Activated effector memory CD4-positive, alpha-beta T cell treated with Interleukin-2 at 50 U/mL for 16 hours (primary cell): ENCODE data around the gene WNT10A.
"Not testable (repeated sequence)": the region's sequence is repeated elsewhere in the genome, so short reads cannot be mapped to it uniquely, and the experiment has no call there.

Source experiments
- DNase-seq: peaks from one replicate; pipeline ENCODE4 v3.0.0-alpha.2; 2020

Gene WNT10A

DNA sequence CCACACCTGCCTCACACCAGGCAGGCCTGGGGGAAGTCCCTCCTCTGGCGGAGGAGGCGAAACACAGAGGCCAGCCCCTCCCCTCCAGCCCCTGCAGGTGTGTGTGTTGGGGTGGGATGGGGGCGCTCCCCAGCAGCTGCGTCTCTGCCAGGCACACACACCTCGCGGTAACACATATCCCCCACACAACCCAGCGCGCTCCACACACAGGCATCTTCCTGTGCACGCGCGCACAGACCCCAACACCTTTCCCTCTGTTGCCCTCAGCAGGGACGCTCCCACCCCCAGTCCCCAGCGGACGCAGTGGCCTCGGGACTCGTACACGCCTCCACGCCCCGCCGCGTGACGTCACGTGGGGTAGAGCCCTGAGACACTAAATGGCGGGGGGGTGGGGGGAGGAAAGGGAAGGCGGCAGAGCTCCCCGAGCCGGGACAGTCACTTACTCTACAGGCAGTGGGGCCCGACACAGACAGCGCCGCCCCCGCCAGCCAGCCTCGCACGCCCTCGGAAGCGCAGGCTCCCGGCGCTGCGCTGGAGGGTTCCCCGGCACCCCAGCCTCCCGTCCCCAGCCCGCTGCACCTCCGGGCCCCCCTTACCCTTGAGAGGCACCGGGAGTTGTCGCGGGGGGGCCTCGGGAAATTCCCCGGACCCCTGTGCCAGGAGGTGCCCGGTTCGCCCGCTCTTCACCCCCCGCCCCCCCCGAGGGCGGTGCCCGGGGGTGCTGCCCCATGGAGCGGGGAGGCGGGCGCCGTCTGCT is at the start of gene WNT10A:
Gene WNT10A, plus strand, starts transcription at position 751 of the 757 bp plus-strand sequence. CDS start 144 bp downstream, outside the sequence.
- peak; percentile 77 for DNase-seq

DNA sequence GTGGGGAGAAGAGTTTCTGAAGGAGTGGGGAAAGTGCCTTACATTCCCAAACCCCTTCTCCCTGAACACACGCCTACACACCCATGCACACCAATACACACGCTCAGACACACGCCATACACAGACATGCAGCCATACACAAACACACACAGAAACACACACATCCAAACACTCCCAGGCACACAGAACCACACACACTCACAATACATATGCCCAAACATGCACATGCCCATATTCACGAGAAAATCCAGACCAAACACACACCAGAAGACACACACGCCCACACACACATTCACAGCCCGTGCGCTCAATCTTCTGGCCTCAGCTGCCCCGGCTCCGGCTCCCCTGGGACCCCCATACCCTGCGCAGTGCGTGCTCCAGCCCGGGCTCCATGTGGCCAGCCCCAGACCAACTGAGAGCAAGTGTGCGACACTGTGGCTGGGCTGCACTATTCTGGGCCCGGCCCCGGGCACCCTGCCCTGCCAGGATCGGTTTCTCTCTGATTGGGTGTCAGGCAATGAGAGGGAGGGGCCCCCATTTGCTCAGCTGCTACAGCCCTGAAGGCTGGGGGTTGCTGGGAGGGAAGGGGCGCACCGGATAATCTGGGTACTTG is 49.2 kb upstream of the WNT10A start, which contains the start of gene PRKAG3:
Gene PRKAG3, minus strand, starts transcription at position 426 of the 613 bp plus-strand sequence.
- DNase-seq: no peak

DNA sequence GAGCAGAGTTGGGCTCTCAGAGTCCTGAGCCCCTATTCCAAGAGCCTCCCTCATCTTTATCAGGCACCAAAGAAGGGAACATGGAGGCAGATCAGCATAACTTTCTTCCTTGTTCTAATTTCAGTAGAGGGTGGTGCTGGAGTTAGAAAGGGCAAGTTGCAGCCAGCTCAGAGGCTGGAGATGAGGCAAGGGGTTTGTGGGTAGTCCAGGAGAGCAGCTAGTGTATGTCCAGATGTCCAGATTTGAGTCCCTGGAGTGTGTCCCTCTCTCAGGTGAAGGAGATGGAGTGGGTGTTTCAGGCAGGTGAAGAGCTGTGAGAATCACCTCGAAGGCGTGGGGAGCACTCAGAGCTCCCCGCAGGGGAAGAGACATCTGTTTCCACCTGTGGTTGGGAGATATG is 48.6 kb upstream of the WNT10A start:
- DNase-seq: no peak

DNA sequence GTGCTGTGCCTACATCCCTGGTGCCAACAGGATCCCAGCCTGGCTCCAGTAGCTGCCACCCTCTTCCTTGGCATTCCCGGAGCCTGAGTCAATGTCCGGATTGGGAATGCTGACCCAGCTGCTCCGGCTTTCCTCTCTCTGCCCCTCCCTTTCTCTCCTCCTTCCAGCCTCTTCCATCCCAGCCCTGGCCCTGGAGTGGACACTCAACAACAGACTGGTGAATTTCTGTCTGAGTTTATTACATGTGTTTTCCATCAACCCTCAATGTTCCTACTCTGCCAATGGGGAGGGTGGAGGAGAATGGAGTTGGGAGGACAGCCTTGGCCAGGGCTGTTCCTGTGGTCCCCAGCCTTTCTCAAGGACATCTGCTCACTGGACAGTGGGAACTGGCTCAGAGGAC is 48.1 kb upstream of the WNT10A start:
- no peak for DNase-seq

DNA sequence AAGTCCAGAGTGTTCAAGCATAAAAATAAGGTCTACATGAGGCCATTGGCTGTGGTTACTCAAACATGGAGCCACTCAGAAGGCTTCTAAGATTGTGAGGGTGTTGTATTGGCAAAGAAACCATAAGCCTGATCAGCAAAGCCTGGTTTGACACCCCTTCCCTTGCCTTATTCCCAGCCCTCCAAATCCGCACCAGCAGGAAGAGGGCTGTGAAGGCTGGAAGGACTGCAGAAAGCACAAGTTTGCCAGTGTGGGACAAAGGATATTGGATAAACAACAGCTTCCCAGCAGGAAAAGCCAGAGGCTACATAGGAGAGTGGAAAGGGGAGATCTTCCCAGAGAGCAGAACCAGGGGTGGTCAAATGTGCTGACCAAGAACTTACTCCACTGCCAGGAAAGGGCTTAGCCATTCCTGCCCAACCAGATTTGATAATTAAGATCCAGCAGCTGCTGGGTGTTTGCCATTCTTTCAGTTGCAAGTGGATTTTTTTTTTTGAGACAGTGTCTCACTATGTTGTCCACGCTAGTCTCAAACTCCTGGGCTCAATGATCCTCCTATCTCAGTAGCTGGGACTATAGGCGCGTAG is 47.5 kb upstream of the WNT10A start:
- no peak for DNase-seq

DNA sequence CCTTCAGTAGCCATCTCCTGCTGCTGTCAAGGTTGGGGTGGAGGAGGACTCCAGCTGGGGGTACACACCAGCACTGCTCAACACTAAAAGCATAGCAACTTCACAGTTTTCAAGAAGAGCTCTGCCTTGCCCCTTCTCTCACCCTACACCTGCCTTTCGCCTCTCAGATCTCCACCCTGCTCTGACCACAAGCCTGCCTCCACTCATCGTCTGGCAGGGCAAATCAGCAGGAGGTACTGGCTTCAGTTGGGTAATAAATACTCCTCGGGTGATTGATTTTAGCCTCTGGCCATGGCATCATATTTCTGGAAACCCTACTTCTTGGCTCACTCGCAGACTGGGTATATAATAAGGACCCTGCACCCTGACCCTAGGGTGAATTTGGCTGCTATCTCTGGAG is 46.0 kb upstream of the WNT10A start:
- no peak for DNase-seq

DNA sequence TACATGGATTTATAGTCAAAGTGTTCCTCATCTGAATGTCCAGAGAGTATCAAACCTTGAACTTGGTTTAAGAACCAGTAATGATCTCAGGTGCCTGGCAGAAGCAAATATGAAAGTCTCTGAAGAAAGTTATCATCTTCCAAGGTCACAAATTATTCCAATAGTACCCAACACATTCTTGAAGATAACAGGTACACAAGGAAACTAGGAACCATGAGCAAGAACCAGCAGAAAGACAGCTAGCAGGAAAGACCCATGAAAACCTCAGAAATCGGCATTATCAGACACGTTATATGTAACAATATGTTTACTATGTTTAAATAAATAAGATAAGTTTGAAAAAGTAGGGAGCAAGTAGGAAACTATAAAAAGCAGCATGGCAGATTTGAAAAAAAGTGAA is 43.2 kb upstream of the WNT10A start:
- no peak for DNase-seq

DNA sequence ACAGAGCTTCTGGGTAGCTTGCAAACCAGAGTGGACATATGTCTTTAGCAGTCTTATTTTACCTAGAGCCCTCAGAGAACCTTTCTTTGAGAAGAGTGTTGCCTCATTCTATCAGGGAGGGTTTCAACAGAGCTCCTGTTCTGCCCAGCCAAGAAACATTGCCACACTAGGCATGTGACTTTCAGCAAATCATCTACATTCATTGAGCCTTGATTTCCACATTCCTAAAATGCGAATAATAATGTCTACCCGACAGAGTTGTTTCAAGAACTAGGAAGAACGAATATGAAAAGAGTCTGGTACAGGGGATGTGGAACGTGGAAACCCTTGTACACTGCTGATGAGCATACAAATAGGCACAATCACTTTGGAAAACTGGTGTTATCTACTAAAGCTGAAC is 41.2 kb upstream of the WNT10A start:
- DNase-seq: no peak

DNA sequence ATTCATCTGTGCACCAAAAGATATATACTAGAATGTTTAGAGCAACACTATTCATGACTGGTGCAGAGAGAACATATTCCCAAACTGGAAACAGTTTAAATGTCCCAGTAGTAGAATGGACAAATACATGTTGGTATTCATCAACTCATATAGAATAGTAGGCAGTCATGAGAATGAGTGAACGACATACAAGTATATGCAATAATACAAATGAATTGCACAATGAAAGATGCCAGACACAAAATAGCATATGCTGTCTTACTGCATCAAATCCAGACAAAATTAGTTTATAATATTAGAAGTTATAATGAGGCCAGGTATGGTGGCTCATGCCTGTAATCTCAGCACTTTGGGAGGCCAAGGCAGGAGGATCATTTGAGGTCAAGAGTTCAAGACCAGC is 40.8 kb upstream of the WNT10A start:
- no peak for DNase-seq

DNA sequence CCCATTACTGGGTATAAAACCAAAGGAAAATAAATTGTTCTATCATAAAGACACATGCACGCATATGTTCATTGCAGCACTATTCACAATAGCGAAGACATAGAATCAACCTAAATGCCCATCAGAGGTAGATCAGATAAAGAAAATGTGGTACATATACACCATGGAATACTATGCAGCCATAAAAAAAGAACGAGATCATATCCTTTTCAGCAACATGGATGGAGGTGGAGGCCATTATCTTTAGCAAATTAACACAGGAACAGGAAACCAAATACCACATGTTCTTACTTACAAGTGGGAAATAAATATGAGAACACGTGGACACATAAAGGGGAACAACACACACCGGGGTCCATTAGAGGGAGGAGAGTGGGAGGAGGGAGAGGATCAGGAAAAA is 36.3 kb upstream of the WNT10A start:
- DNase-seq: not testable (repeated sequence)

DNA sequence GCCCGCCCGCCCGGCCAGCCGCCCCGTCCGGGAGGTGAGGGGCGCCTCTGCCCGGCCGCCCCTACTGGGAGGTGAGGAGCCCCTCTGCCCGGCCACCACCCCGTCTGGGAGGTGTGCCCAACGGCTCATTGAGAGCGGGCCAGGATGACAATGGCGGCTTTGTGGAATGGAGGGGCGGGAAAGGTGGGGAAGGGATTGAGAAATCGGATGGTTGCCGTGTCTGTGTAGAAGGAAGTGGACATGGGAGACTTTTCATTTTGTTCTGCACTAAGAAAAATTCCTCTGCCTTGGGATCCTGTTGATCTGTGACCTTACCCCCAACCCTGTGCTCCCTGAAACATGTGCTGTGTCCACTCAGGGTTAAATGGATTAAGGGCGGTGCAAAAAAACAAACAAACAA is 33.7 kb upstream of the WNT10A start:
- not testable (repeated sequence) for DNase-seq

DNA sequence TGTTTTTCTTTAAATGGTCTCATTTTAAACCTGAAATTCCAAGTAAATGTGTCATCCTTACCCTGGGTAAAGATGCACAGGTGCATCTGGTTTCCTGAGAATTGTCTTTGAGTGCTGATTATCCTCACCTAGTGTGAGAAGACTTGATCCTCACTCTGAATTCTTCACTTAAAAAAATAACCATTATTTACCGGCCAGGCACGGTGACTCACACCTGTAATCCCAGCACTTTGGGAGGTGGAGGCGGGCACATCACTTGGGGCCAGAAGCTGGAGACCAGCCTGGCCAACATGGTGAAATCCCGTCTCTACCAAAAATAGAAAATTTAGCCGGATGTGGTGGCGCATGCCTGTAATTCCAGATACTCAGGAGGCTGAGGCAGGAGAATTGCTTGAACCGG is 30.9 kb upstream of the WNT10A start:
- no peak for DNase-seq

DNA sequence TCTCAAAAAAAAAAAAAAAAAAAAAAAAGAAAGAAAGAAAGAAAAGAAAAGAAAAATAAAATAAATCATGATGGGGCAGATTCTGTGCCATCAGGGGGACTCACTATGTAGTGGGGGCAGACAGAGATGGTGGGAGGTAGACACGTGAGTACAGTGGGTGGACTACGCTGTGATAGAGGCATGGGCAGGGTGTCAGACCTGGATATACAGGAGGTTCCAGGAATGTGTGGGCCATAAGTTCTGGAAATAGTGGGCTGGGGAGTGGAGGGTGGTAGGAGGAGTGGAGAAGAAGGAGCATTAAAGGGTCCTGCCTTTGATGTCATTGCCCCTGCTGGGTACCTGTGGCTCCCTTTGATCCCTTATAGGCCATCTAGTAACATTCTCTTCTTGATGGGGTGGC is 29.9 kb upstream of the WNT10A start:
- DNase-seq: no peak

DNA sequence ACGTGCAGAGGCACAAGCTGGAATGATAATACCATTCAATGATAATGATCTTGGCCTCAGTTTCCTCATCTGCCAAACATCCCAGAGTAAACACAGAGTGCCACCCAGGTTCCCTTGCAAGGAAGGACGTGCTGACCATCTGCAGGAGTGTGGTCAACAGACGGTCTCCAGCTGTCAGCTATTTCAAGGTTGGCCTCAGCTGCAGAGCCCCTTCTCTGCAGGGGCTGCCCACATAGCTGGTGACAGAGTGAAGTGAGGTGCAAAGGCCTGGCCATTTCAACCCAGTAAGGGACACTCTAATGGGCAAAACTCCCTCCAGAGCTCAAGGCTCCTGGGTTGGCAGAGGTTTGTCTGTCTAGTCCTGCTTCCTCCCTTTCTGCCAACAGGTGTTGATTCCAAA is 29.4 kb upstream of the WNT10A start:
- no peak for DNase-seq

DNA sequence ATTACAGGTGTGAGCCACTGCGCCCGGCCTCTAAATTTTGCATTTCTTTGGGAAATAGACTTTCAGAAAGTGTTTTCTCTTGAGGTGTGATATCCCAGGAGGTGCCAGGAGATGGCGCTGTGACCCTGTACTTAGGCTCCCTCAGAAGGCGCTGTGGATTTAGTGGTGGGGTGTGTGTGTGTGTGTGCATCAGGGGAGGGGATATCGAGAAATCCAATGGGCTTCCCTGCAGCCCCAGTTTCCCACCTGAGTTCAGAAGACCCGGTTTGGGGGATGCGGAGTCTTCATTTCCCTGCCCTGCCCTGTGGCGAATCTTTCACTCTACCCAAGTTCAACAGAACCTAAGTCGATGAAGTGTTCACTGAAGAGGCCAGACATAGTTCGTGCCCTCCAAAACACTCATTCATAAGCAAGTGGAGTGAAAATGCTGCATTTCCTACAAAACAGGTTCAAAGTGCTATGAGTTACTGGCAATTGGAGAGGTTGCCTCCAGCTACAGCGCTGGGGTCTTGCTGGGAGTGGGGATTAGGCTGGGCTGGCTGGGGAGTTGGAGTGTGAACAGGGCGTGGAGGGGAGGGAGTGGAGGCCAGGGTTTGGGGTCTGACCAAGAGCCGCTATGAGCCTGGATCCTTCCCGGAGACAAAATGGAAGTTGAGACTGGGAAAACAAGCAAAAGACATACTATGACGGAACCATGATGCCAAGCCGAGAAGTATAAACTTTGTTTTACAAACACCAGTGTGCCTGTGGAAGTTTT is 27.6 kb upstream of the WNT10A start:
- DNase-seq: peak; percentile 51

DNA sequence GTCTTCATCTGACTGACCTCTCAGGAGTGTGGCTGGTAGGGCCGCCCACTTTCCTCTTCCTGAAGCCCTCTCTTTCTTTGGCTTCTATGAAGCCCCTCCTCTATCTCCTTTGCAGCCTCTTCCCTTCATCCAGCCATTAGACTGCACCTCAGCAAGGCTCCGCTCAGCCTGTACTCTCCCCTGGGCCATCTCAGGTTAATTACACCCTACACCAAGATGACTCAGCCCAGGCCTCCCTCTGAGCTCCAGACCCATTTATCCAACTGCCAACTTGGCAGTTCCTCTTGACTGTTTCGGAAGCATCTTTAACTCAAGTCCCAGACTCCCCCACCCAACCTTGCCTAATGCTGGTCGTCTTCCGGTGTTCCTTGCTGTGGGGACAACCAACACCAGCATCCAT is 26.9 kb upstream of the WNT10A start:
- DNase-seq: no peak

DNA sequence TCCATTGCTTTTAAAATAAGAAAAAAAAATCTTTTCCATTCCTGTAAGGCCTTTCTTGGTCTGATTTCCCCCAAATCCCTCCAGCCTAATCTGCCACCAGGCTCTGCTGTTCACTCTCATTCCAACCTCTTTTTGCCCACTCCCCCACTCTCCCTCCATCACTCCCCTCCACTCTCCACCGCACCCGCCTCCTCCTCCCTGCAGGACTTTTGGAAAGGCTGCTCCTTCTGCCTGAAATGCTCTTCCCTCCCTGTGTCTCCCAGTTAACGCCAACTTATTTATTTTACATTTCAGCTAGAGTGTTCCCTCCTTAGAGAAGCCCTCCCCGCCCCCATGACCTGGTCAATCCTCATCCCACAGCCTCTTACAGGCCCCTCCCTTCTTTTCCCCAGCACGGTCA is 25.8 kb upstream of the WNT10A start:
- DNase-seq: no peak

DNA sequence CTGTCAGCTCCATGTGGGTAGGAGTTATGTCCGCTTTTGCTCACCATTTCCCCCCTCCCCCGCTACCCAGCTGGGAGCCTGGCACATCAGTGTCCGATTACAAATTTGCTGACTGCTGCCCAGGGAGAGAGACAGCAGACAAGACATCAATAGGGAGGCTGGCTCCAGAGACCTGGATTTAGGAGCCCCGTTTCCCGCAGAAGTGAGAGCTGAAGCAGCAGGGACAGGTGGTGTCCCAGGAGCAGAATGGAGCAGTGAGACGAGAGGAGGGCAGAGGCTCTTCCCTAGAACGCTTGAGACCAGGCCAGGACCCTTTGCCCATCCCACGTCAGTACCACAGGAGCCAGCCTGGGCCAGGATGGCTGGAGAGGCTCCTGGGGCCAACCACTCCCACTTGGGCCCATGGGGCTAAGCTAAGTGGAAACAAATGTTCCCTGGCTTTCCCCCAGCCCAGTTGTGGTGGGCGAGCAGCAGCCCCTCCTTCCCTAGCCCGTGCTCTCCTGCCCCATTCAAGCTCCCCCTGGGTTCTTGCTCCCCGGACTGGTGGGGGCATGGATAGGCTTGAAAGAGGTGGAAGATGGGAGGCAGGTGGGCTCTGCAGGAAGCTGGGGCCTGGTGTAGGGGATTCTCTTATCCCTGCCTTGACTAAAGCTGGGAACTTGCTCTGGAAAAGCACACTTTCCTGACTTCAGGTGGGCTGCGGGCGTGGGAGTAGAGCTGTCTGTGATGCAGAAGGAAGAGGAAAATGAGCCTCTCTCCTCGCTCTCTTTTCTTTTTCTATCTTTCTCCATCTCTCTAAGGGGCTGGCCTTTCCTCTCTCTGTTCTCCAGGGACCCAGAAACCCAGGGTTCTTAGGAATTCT is 25.1 kb upstream of the WNT10A start:
- DNase-seq: no peak

DNA sequence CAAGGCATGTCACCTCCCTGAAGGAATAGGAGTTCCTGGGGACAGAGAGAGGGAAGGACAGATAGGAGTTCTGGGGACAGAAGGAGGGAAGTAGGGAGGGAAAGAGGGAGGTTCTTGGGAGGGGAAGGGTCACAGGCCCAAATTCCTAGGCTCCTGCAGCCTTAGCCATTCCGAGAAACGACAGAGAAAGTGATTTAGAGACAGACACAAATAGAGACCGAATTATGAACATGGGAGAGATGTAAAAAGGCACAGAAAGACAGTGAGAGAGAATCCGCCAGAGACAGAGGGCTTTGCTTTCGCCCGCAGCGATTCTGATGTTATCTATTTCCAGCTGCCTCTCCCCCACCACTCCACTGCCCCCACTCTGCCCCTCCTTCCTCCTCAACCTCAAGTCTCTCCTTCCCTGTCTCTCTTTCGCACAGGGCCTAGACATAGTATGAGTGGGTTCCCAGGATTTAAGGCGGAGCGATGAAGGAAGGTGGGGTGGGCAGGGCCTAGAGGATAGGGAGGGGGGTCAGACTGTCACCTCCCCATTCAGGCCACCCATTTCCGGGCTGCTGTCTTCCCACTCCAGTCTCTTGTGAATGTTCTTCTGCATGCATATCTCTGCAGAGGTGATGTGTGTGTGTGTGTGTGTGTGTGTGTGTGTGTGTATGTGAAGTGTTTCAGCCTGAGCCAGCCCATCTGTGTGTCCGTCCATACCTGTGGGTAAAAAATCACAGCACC is 24.3 kb upstream of the WNT10A start:
- no peak for DNase-seq

DNA sequence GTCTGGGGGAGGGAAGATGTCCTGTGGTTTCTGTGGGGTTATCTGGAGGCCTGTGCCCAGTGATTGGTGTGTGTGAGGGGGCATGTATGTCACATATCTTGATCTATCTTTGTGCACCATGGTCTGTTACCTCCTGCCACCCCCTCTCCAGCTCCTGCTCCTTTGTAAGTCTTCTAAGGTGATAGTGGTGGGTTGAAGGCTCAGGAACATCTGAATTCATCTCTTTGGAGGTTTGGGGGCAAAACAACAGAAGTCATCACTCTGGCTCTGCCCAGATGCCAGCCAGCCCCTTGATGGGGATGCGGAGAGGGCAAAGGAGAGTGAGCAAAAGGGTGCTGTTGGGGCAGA is 23.8 kb upstream of the WNT10A start:
- DNase-seq: no peak

DNA sequence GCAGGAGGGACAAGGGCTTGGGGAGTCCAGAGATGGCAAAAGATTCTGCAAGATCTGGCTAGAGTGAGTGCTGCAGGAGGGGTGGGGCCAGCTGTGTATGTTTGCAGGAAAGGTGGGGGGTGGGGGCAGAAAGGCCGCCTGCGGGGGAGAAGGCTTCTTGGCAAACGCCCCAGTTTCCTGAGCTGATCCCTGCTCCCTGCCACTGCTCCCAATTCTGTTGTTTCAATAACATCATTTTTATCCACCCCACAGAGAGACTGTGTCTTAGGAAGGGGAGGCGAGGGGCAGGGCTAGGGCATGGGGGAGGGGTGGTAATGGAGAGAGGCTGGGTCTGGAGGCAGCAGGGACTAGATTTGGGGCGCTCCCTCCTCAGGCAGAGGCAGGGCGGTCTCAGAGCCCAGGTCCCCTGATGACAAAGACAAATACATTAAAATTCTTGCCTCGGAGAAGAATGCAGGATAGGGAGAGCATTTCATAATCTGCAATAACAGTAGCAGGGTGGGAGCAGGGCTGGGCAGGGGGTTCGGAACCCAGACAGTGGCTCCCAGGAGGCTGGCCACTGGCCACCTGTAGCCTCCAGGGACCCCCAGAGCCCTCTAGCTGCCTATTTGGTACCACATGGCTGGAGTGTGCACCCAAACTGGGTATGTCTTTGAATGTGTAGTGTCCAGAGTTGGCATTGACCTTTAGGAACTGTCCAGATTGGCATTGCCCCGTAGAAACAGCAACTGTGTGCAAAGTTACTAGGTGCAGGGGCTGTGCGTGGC is 23.1 kb upstream of the WNT10A start:
- DNase-seq: no peak
